Measurements from ENCODE around the gene SLC25A13. TPM values are rescaled to one million over a fixed set of nuclear protein-coding genes. Genes with fewer than 3 reads are reported as not detected.

SLC25A13 gene
- total RNA-seq, 1 experiment from 2014 or later = 102 TPM

DNA sequence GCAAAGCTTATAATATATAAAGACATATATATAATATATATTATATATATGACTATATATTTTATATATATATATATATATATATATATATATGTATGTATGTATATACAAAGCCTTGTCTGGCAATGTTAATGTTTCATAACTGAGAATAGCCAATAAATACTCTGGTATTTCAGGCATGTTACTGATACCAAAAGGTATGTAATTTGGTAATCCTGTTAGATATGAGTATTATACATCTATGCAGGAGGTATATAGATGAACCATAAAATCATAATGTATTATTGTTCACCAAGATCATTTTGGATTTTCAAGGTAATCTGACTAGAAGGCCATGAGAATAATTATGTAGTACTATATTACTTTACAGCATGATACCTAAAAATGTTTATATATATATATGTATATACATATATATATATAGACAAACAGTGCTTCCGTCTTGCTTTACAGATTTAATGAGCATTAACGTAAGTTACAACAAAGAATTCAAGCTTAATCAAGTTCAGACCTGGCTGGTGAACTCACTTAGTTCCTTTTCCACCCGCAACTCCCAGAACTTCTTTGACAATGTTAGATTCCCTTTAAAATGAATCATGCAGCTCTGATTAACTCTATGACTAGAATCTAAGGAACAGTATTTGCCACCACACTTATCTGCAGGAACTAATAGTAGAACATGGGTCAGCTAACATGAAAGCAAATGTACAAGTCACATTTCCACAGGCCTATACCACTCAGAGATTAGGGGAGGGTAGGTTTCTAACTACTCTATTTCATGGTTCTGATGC is 82.7 kb downstream of the SLC25A13 start:
- H3K4me1 Mint-ChIP-seq (ENCODE audit: low read depth, unreplicated experiment) = peaks cover 6% of the 10 kb centered on the region

GRCh38 chr7:96238474-96238873 is 83.4 kb downstream of the SLC25A13 start:
- no peaks in the 10 kb centered on the region for H3K27me3 ChIP-seq (replicated peaks; ENCODE audit: control insufficient read depth, insufficient read depth, low read length)
- Mint-ChIP-seq H3K27me3 (ENCODE audit: insufficient read depth, unreplicated experiment) (no peaks in the 10 kb centered on the region), H3K36me3 (ENCODE audit: insufficient read depth, unreplicated experiment) (peaks cover 19% of the 10 kb centered on the region), H3K4me1 (ENCODE audit: low read depth, unreplicated experiment) (peaks cover 6% of the 10 kb centered on the region), H3K27ac (ENCODE audit: unreplicated experiment) (no peak overlapping the region), H3K9me3 (ENCODE audit: unreplicated experiment) (no peaks in the 10 kb centered on the region), H3K4me3 (ENCODE audit: unreplicated experiment) (no peak overlapping the region)
- intact Hi-C loops (cut with micrococcal nuclease; ENCODE audit: unreplicated experiment) = no loop called here
- no peak for DNase-seq
- ChIA-PET POLR2A (no interaction called here), CTCF (no interaction called here)
- TF ChIP-seq, protein P1, sequence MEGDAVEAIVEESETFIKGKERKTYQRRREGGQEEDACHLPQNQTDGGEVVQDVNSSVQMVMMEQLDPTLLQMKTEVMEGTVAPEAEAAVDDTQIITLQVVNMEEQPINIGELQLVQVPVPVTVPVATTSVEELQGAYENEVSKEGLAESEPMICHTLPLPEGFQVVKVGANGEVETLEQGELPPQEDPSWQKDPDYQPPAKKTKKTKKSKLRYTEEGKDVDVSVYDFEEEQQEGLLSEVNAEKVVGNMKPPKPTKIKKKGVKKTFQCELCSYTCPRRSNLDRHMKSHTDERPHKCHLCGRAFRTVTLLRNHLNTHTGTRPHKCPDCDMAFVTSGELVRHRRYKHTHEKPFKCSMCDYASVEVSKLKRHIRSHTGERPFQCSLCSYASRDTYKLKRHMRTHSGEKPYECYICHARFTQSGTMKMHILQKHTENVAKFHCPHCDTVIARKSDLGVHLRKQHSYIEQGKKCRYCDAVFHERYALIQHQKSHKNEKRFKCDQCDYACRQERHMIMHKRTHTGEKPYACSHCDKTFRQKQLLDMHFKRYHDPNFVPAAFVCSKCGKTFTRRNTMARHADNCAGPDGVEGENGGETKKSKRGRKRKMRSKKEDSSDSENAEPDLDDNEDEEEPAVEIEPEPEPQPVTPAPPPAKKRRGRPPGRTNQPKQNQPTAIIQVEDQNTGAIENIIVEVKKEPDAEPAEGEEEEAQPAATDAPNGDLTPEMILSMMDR (IDR thresholded peaks at IDR 0.05; ENCODE audit: insufficient read depth in 1 of 2, low read depth in 1 of 2, low read length in 1 of 2, severe bottlenecking in 1 of 2, unreplicated experiment in 1 of 2) = no peak
- H3K4me3 ChIP-seq (ENCODE audit: low read depth, low read length) = no peak overlapping the region
- H3K9me3 ChIP-seq = no peaks in the 10 kb centered on the region
- H3K36me3 ChIP-seq (ENCODE audit: control insufficient read depth, insufficient read depth, low read length) = peaks cover 2% of the 10 kb centered on the region; the same call in 1 of the 2 replicates
- BruUV-seq (replicated peaks) = no TSS peak
- no peaks in the 10 kb centered on the region; the same call in 1 of the 2 replicates for H3K4me1 ChIP-seq

More for the DNA sequence above, 82.7 kb downstream of the SLC25A13 start:
- TF ChIP-seq, protein P1 (IDR thresholded peaks at IDR 0.05; ENCODE audit: insufficient read depth in 1 of 2, low read depth in 1 of 2, low read length in 1 of 2, severe bottlenecking in 1 of 2, unreplicated experiment in 1 of 2) = no peak
- no peak for DNase-seq
- Histone ChIP-seq H3K27me3 (replicated peaks; ENCODE audit: control insufficient read depth, insufficient read depth, low read length) (no peaks in the 10 kb centered on the region), H3K9me3 (no peaks in the 10 kb centered on the region), H3K36me3 (ENCODE audit: control insufficient read depth, insufficient read depth, low read length) (no peaks in the 10 kb centered on the region; the same call in 1 of the 2 replicates), H3K4me1 (no peaks in the 10 kb centered on the region; the same call in 1 of the 2 replicates), H3K4me3 (ENCODE audit: low read depth, low read length) (no peak overlapping the region)
- Mint-ChIP-seq H3K9me3 (ENCODE audit: unreplicated experiment) (no peaks in the 10 kb centered on the region), H3K4me3 (ENCODE audit: unreplicated experiment) (no peak overlapping the region), H3K27ac (ENCODE audit: unreplicated experiment) (no peak overlapping the region), H3K36me3 (ENCODE audit: insufficient read depth, unreplicated experiment) (peaks cover 16% of the 10 kb centered on the region), H3K27me3 (ENCODE audit: insufficient read depth, unreplicated experiment) (no peaks in the 10 kb centered on the region)
- ChIA-PET CTCF (no interaction called here), POLR2A (no interaction called here)
- no TSS peak for BruUV-seq (replicated peaks)
- intact Hi-C loops (cut with micrococcal nuclease; ENCODE audit: unreplicated experiment) = no loop called here

DNA sequence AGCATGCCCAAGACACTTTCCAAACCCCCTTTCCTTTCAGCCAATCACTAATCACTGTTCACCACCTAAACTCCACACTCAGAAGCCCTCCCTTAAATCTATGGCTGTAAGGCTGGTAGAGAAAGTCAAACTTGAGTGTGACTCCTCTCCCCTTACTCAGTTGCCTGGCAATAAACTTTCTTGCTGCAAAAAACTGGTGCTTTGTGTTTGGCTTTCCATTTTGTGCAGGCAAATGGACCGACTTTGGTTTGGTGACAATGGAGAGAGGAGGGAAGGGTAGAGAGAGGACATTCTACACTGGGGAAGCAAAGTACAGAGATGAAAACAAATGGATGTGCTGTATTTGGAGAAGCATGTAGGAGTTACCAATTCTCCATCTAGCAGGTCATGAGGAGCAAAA is 84.9 kb downstream of the SLC25A13 start:
- Histone ChIP-seq H3K27me3 (replicated peaks; ENCODE audit: control insufficient read depth, insufficient read depth, low read length) (no peaks in the 10 kb centered on the region), H3K4me3 (ENCODE audit: low read depth, low read length) (no peak overlapping the region), H3K4me1 (no peaks in the 10 kb centered on the region; the same call in 1 of the 2 replicates), H3K36me3 (ENCODE audit: control insufficient read depth, insufficient read depth, low read length) (peaks cover 2% of the 10 kb centered on the region; the same call in 1 of the 2 replicates), H3K9me3 (no peaks in the 10 kb centered on the region)
- Mint-ChIP-seq H3K9me3 (ENCODE audit: unreplicated experiment) (no peaks in the 10 kb centered on the region), H3K27ac (ENCODE audit: unreplicated experiment) (no peak overlapping the region), H3K4me1 (ENCODE audit: low read depth, unreplicated experiment) (peaks cover 6% of the 10 kb centered on the region), H3K27me3 (ENCODE audit: insufficient read depth, unreplicated experiment) (no peaks in the 10 kb centered on the region), H3K4me3 (ENCODE audit: unreplicated experiment) (no peak overlapping the region), H3K36me3 (ENCODE audit: insufficient read depth, unreplicated experiment) (peaks cover 22% of the 10 kb centered on the region)
- intact Hi-C loops (cut with micrococcal nuclease; ENCODE audit: unreplicated experiment) = no loop called here
- TF ChIP-seq, protein P1 (IDR thresholded peaks at IDR 0.05; ENCODE audit: insufficient read depth in 1 of 2, low read depth in 1 of 2, low read length in 1 of 2, severe bottlenecking in 1 of 2, unreplicated experiment in 1 of 2) = no peak
- CTCF ChIA-PET = no interaction called here
- DNase-seq = no peak
- POLR2A ChIA-PET = no interaction called here
- no TSS peak for BruUV-seq (replicated peaks)

Measured in Caco-2 (cell line).